Mononuclear cell (primary cell): ENCODE data around the gene SIT1. TPM values are rescaled to one million over a fixed set of nuclear protein-coding genes. Genes with fewer than 3 reads are reported as not detected.
A peak's percentile ranks its signal among the peaks of the same experiment; 100 is the strongest.

Source experiments
- H3K27me3 ChIP-seq: 2 replicates; pipeline ENCODE4 v1.6.0; 2011; ENCODE audit warnings: low read length, control low read depth; ENCODE audit not compliant: insufficient read depth
- H3K4me1 ChIP-seq: 2 replicates; pipeline ENCODE4 v1.5.1; 2011; ENCODE audit warnings: mild to moderate bottlenecking, low read length, control low read depth; ENCODE audit not compliant: insufficient read depth
- H3K4me3 ChIP-seq: 2 replicates; pipeline ENCODE4 v1.5.1; 2011; ENCODE audit warnings: mild to moderate bottlenecking, low read length, moderate library complexity
- H3K9me3 ChIP-seq: 2 replicates; pipeline ENCODE4 v1.5.1; 2011; ENCODE audit warnings: low read depth, mild to moderate bottlenecking, control low read depth, low read length
- total RNA-seq: library from RNA; depleted of rRNA; stranded (reverse); fragments of >200 nt; gene quantifications from one replicate; pipeline ENCODE4 v1.2.3, GENCODE V29; 2012

SIT1 gene
- total RNA-seq, 1 donor: 9.6 TPM

- no peaks in the 10 kb centered on the region for H3K9me3 ChIP-seq
- peaks cover 2% of the 10 kb centered on the region for H3K27me3 ChIP-seq
- no peak within 1 kb of the TSS for H3K4me3 ChIP-seq
- peaks cover 13% of the 10 kb centered on the region for H3K4me1 ChIP-seq
Observed at GRCh38 chr9:35673132-35674024, 22.6 kb upstream of the SIT1 start, which contains the start of gene CA9. Gene CA9, plus strand, starts transcription at chr9:35673928. Its CDS starts 32 bp downstream, at chr9:35673960.

- H3K9me3 ChIP-seq: no peaks in the 10 kb centered on the region
- peaks cover 18% of the 10 kb centered on the region for H3K4me1 ChIP-seq
- H3K4me3 ChIP-seq: no peak overlapping the region
- no peaks in the 10 kb centered on the region for H3K27me3 ChIP-seq
Observed at GRCh38 chr9:35669331-35670145, 18.8 kb upstream of the SIT1 start.

DNA sequence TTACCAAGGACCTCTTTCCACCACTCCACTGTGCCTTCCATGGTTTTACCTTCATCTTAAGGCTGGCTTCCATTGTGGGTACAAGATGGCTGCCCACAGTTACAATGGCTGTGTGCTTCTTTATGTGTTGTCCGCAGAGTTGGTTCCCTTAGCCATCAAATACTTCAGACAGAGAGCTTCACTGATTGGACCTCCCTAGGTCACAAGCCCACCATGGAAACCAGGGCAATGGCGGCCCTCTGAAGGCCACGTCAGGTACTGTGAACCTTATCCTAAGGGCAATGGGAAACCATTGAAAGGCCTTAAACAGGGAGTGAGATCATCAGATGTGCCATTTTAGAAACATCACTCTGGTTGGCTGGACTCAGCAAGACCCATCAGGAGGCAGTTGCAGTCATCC, 17.2 kb upstream of the SIT1 start:
- Histone ChIP-seq H3K4me1 (peaks cover 34% of the 10 kb centered on the region), H3K4me3 (no peak overlapping the region), H3K9me3 (no peaks in the 10 kb centered on the region), H3K27me3 (no peaks in the 10 kb centered on the region)

GRCh38 chr9:35666549-35666948, 15.8 kb upstream of the SIT1 start:
- no peaks in the 10 kb centered on the region for H3K27me3 ChIP-seq
- H3K9me3 ChIP-seq: no peaks in the 10 kb centered on the region
- peaks cover 48% of the 10 kb centered on the region for H3K4me1 ChIP-seq
- no peak overlapping the region for H3K4me3 ChIP-seq

GRCh38 chr9:35666045-35666444, 15.3 kb upstream of the SIT1 start:
- H3K4me1 ChIP-seq: peaks cover 53% of the 10 kb centered on the region
- no peaks in the 10 kb centered on the region for H3K9me3 ChIP-seq
- no peaks in the 10 kb centered on the region for H3K27me3 ChIP-seq
- no peak overlapping the region for H3K4me3 ChIP-seq

- H3K27me3 ChIP-seq: no peaks in the 10 kb centered on the region
- H3K9me3 ChIP-seq: no peaks in the 10 kb centered on the region
- peaks cover 59% of the 10 kb centered on the region for H3K4me1 ChIP-seq
- peak overlapping the region; percentile 47 for H3K4me3 ChIP-seq
Observed at GRCh38 chr9:35665471-35665818, 14.7 kb upstream of the SIT1 start.

GRCh38 chr9:35664531-35665470, 14.1 kb upstream of the SIT1 start, which contains the start of gene ARHGEF39:
Gene ARHGEF39, minus strand, starts transcription at chr9:35665195. Its CDS starts 26 bp downstream, at chr9:35665169.
- Histone ChIP-seq H3K27me3 (no peaks in the 10 kb centered on the region), H3K4me1 (peaks cover 65% of the 10 kb centered on the region), H3K9me3 (no peaks in the 10 kb centered on the region), H3K4me3 (peak within 1 kb of the TSS; percentile 47)

GRCh38 chr9:35662437-35662836, 11.7 kb upstream of the SIT1 start:
- peaks cover 82% of the 10 kb centered on the region for H3K4me1 ChIP-seq
- no peak overlapping the region for H3K4me3 ChIP-seq
- no peaks in the 10 kb centered on the region for H3K9me3 ChIP-seq
- no peaks in the 10 kb centered on the region for H3K27me3 ChIP-seq

DNA sequence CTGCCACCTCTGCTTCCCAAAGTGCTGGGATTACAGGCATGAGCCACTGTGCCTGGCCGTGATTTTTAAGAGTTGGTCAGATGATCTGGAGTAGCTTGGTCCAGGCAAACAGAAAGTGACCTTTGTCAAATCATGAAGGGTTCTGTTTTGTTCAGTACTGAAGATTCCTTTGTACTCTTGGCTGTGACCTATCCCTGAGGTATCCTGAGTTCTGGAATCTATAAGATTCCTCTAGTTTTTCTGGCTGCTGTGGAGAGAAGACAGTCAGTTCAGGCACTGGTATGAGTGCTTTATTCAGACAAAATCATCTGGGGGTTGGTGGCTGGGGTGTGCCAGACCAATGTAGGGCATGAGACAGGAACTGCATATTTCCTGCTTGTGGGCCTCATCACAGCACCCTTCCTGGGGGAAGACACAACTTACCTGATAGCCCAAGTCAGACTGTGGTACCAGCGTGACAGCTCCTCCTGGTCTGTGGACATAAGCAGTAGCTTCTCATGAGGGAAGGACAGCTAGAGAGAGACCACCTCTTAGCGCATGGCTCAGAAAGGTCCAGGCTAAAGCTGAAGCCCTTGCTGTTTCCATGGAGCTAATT, 11.1 kb upstream of the SIT1 start:
- no peaks in the 10 kb centered on the region for H3K27me3 ChIP-seq
- no peak overlapping the region for H3K4me3 ChIP-seq
- no peaks in the 10 kb centered on the region for H3K9me3 ChIP-seq
- peaks cover 87% of the 10 kb centered on the region for H3K4me1 ChIP-seq

DNA sequence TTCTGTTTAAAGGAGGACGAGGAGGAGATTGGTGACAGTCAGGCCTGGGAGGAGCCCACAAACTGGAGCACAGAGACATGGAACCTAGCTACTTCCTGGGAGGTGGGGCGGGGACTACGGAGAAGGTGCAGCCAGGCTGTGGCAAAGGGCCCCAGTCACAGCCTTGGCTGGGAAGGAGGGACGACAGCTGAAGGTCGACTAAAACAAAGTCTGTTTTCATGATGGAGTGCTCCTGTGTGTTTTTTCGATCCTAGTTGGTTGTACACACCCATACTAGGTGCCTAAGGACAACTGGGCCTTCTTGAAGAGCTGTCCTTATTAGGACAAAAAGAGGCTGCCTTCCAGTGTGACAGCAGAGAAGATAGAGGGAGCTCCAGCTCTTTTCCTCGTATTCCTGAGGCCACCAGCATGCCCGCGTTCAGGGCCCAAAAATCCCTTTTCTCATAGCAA, 10.3 kb upstream of the SIT1 start:
- Histone ChIP-seq H3K4me3 (no peak overlapping the region), H3K9me3 (no peaks in the 10 kb centered on the region), H3K27me3 (no peaks in the 10 kb centered on the region), H3K4me1 (peaks cover 91% of the 10 kb centered on the region)

DNA sequence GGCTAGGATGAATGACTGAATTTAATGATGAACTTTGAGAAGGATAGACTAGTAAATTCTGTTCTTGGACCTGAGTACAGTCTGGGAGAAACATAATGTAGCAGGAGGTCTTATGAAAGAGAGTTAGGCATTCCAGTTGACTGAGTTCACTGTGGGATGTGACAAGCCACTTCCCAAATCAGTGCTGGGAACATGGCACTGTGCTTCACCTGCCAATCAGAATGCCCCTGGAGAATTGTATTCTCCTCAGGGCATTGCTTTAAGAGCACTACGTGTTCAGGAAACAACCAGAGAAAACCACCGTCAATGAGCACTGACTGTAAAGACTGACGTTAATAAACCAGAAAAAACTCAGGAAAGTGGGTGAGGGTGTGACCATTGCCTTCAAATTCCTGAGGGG, 8.6 kb upstream of the SIT1 start:
- Histone ChIP-seq H3K9me3 (no peaks in the 10 kb centered on the region), H3K4me1 (peaks cover 74% of the 10 kb centered on the region), H3K4me3 (peak overlapping the region; percentile 87), H3K27me3 (no peaks in the 10 kb centered on the region)

- Histone ChIP-seq H3K4me1 (peaks cover 70% of the 10 kb centered on the region), H3K27me3 (no peaks in the 10 kb centered on the region), H3K9me3 (no peaks in the 10 kb centered on the region), H3K4me3 (peak overlapping the region; percentile 87)
Observed at GRCh38 chr9:35658968-35659220, 8.2 kb upstream of the SIT1 start.

- Histone ChIP-seq H3K9me3 (no peaks in the 10 kb centered on the region), H3K27me3 (no peaks in the 10 kb centered on the region), H3K4me3 (peak within 1 kb of the TSS; percentile 87), H3K4me1 (peaks cover 64% of the 10 kb centered on the region)
Observed at GRCh38 chr9:35658137-35658967, 7.6 kb upstream of the SIT1 start, which contains the start of gene CCDC107. Gene CCDC107, plus strand, starts transcription at chr9:35658292. Its CDS starts 88 bp downstream, at chr9:35658380.
